ENCODE results near the gene SPEG. TPM values are rescaled to one million over a fixed set of nuclear protein-coding genes. Genes with fewer than 3 reads are reported as not detected.

Gene SPEG
- total RNA-seq, 1 donor from 2014 or later: 6.5 TPM

GRCh38 chr2:219545295-219545942 is 110.8 kb downstream of the SPEG start:
- no peak for TF ChIP-seq CTCF (IDR thresholded peaks at IDR 0.05)
- no peak for ATAC-seq
- intact Hi-C loops (cut with DNase I): loop anchor here (5.0 kb wide), 1 partner anchor 97 kb away; no protein-coding TSS in a partner anchor
- Histone ChIP-seq H3K36me3 (peaks cover 13% of the 10 kb centered on the region), H3K4me1 (peaks cover 30% of the 10 kb centered on the region), H3K27me3 (ENCODE audit: low read depth) (peaks cover 3% of the 10 kb centered on the region), H3K9me3 (no peaks in the 10 kb centered on the region), H3K4me3 (no peak overlapping the region), H3K27ac (no peak overlapping the region)
- DNase-seq: no peak

GRCh38 chr2:219545943-219546352 is 111.3 kb downstream of the SPEG start:
- Histone ChIP-seq H3K27me3 (ENCODE audit: low read depth) (peaks cover 8% of the 10 kb centered on the region), H3K4me1 (peaks cover 30% of the 10 kb centered on the region), H3K4me3 (no peak overlapping the region), H3K27ac (no peak overlapping the region), H3K9me3 (no peaks in the 10 kb centered on the region), H3K36me3 (peaks cover 8% of the 10 kb centered on the region)
- DNase-seq (no peak), ATAC-seq (no peak)
- TF ChIP-seq CTCF (IDR thresholded peaks at IDR 0.05): no peak
- intact Hi-C loops (cut with DNase I): loop anchor here (5.0 kb wide), 1 partner anchor 96 kb away; no protein-coding TSS in a partner anchor

GRCh38 chr2:219547621-219548020 is 113.0 kb downstream of the SPEG start:
- intact Hi-C loops (cut with DNase I): loop anchor here (5.0 kb wide), 1 partner anchor 95 kb away; no protein-coding TSS in a partner anchor
- no peak overlapping the region for H3K4me3 ChIP-seq
- no peaks in the 10 kb centered on the region for H3K36me3 ChIP-seq
- H3K27ac ChIP-seq: no peak overlapping the region
- no peak for ATAC-seq
- no peaks in the 10 kb centered on the region for H3K9me3 ChIP-seq
- peaks cover 21% of the 10 kb centered on the region for H3K27me3 ChIP-seq (ENCODE audit: low read depth)
- no peak for DNase-seq
- no peak for TF ChIP-seq CTCF (IDR thresholded peaks at IDR 0.05)
- H3K4me1 ChIP-seq: peaks cover 25% of the 10 kb centered on the region

Other genes with a start within 250 kb of the SPEG start
- gene ZFAND2B, start 228.1 kb upstream of the SPEG start, total RNA-seq: 32.6 TPM
- gene ABCB6, start 215.9 kb upstream of the SPEG start, total RNA-seq: 15.4 TPM
- 45.7 TPM for gene ATG9A, start 205.2 kb upstream of the SPEG start, total RNA-seq
- gene ANKZF1, start 205.0 kb upstream of the SPEG start, total RNA-seq: 46.1 TPM
- gene GLB1L, start 189.4 kb upstream of the SPEG start, total RNA-seq: 12.6 TPM
- 26.7 TPM for gene STK16, start 189.4 kb upstream of the SPEG start, total RNA-seq
- gene TUBA4B, start 181.6 kb upstream of the SPEG start, total RNA-seq: 3.5 TPM
- gene TUBA4A, start 180.9 kb upstream of the SPEG start, total RNA-seq: 35.0 TPM
- 76.6 TPM for gene DNAJB2, start 155.5 kb upstream of the SPEG start, total RNA-seq
- gene PTPRN, start 125.4 kb upstream of the SPEG start, total RNA-seq: not detected
- not detected for gene RESP18, start 102.1 kb upstream of the SPEG start, total RNA-seq
- gene DNPEP, start 46.9 kb upstream of the SPEG start, total RNA-seq: 79.5 TPM
- 64.5 TPM for gene DES, start 16.5 kb upstream of the SPEG start, total RNA-seq
- 29.9 TPM for gene GMPPA, start 64.0 kb downstream of the SPEG start, total RNA-seq
- gene ASIC4, start 79.6 kb downstream of the SPEG start, total RNA-seq: 0.53 TPM
- gene CHPF, start 109.0 kb downstream of the SPEG start, total RNA-seq: 23.2 TPM
- 1.4 TPM for gene TMEM198, start 109.2 kb downstream of the SPEG start, total RNA-seq
- 49.4 TPM for gene OBSL1, start 136.7 kb downstream of the SPEG start, total RNA-seq
- gene INHA, start 137.5 kb downstream of the SPEG start, total RNA-seq: not detected
- gene STK11IP, start 163.0 kb downstream of the SPEG start, total RNA-seq: 31.8 TPM
- gene SLC4A3, start 192.8 kb downstream of the SPEG start, total RNA-seq: 1.0 TPM